Measurements from ENCODE around the gene AGT.

- TF ChIP-seq SIN3A (IDR thresholded peaks at IDR 0.05; ENCODE audit: borderline replicate concordance, insufficient read depth, low read length) (no peak), POLR2AphosphoS5 (IDR thresholded peaks at IDR 0.05; ENCODE audit: low read depth, low read length) (no peak), TAF1 (IDR thresholded peaks at IDR 0.05; ENCODE audit: borderline replicate concordance, insufficient read depth, low read length) (no peak)
Observed at GRCh38 chr1:230747890-230748800, 34.2 kb upstream of the AGT start.
